ENCODE results near the gene RBM19.

RBM19 gene

GRCh38 chr12:113933201-113933786 is 32.8 kb downstream of the RBM19 start:
- in situ Hi-C loops (cut with HindIII; ENCODE audit: low sequenced_read_pairs), result loop anchor here (10.0 kb wide), 1 partner anchor 458 kb away; the partner anchor contains the start of gene LHX5

GRCh38 chr12:113932381-113933196 is 33.5 kb downstream of the RBM19 start:
- in situ Hi-C loops (cut with HindIII; ENCODE audit: low sequenced_read_pairs), result loop anchor here (10.0 kb wide), 1 partner anchor 458 kb away; the partner anchor contains the start of gene LHX5

- in situ Hi-C loops (cut with HindIII; ENCODE audit: low sequenced_read_pairs), result loop anchor here (10.0 kb wide), 1 partner anchor 457 kb away; the partner anchor contains the start of gene LHX5
Measured at GRCh38 chr12:113931517-113931916, 34.6 kb downstream of the RBM19 start.

- in situ Hi-C loops (cut with HindIII; ENCODE audit: low sequenced_read_pairs), result loop anchor here (10.0 kb wide), 1 partner anchor 455 kb away; the partner anchor contains the start of gene LHX5
Measured at GRCh38 chr12:113930249-113930648, 35.9 kb downstream of the RBM19 start.

- in situ Hi-C loops (cut with HindIII; ENCODE audit: low sequenced_read_pairs), result no loop called here
Measured at GRCh38 chr12:113929312-113929989, 36.7 kb downstream of the RBM19 start.

GRCh38 chr12:113926788-113927187 is 39.3 kb downstream of the RBM19 start:
- in situ Hi-C loops (cut with HindIII; ENCODE audit: low sequenced_read_pairs), result no loop called here

- in situ Hi-C loops (cut with HindIII; ENCODE audit: low sequenced_read_pairs), result no loop called here
Measured at GRCh38 chr12:113924341-113924740, 41.8 kb downstream of the RBM19 start.

- in situ Hi-C loops (cut with HindIII; ENCODE audit: low sequenced_read_pairs), result no loop called here
Measured at GRCh38 chr12:113923251-113923650, 42.9 kb downstream of the RBM19 start.

- in situ Hi-C loops (cut with HindIII; ENCODE audit: low sequenced_read_pairs), result no loop called here
Measured at GRCh38 chr12:113921430-113921829, 44.7 kb downstream of the RBM19 start.

- in situ Hi-C loops (cut with HindIII; ENCODE audit: low sequenced_read_pairs), result loop anchor here (5.0 kb wide), 1 partner anchor 82 kb away; no protein-coding TSS in a partner anchor
Measured at GRCh38 chr12:113919791-113920190, 46.3 kb downstream of the RBM19 start.

- in situ Hi-C loops (cut with HindIII; ENCODE audit: low sequenced_read_pairs), result loop anchor here (5.0 kb wide), 1 partner anchor 81 kb away; no protein-coding TSS in a partner anchor
Measured at GRCh38 chr12:113918306-113918705, 47.8 kb downstream of the RBM19 start.

- in situ Hi-C loops (cut with HindIII; ENCODE audit: low sequenced_read_pairs), result loop anchor here (5.0 kb wide), 1 partner anchor 80 kb away; no protein-coding TSS in a partner anchor
Measured at GRCh38 chr12:113917393-113917792, 48.7 kb downstream of the RBM19 start.

- in situ Hi-C loops (cut with HindIII; ENCODE audit: low sequenced_read_pairs), result loop anchor here (5.0 kb wide), 1 partner anchor 78 kb away; no protein-coding TSS in a partner anchor
Measured at GRCh38 chr12:113914806-113915205, 51.3 kb downstream of the RBM19 start.

- in situ Hi-C loops (cut with HindIII; ENCODE audit: low sequenced_read_pairs), result no loop called here
Measured at GRCh38 chr12:113914176-113914575, 51.9 kb downstream of the RBM19 start.

GRCh38 chr12:113912760-113913329 is 53.3 kb downstream of the RBM19 start:
- in situ Hi-C loops (cut with HindIII; ENCODE audit: low sequenced_read_pairs), result no loop called here

GRCh38 chr12:113911971-113912759 is 54.0 kb downstream of the RBM19 start:
- in situ Hi-C loops (cut with HindIII; ENCODE audit: low sequenced_read_pairs), result no loop called here

GRCh38 chr12:113910751-113911272 is 55.3 kb downstream of the RBM19 start:
- in situ Hi-C loops (cut with HindIII; ENCODE audit: low sequenced_read_pairs), result no loop called here

GRCh38 chr12:113909776-113910420 is 56.2 kb downstream of the RBM19 start:
- in situ Hi-C loops (cut with HindIII; ENCODE audit: low sequenced_read_pairs), result no loop called here

GRCh38 chr12:113908584-113909100 is 57.5 kb downstream of the RBM19 start:
- in situ Hi-C loops (cut with HindIII; ENCODE audit: low sequenced_read_pairs), result no loop called here

Measured in endothelial cell of hepatic sinusoid (primary cell).